Stimulated activated CD8-positive, alpha-beta memory T cell treated with anti-CD3 and anti-CD28 coated beads, Interleukin-7, amount 100 ng/mL, for 24 hours (primary cell): Measurements from ENCODE around the gene TPCN1.

Experiments used
- DNase-seq: peaks from one replicate; pipeline ENCODE4 v3.0.0-alpha.2; 2020; ENCODE audit warnings: low read depth

The TPCN1 gene

DNA sequence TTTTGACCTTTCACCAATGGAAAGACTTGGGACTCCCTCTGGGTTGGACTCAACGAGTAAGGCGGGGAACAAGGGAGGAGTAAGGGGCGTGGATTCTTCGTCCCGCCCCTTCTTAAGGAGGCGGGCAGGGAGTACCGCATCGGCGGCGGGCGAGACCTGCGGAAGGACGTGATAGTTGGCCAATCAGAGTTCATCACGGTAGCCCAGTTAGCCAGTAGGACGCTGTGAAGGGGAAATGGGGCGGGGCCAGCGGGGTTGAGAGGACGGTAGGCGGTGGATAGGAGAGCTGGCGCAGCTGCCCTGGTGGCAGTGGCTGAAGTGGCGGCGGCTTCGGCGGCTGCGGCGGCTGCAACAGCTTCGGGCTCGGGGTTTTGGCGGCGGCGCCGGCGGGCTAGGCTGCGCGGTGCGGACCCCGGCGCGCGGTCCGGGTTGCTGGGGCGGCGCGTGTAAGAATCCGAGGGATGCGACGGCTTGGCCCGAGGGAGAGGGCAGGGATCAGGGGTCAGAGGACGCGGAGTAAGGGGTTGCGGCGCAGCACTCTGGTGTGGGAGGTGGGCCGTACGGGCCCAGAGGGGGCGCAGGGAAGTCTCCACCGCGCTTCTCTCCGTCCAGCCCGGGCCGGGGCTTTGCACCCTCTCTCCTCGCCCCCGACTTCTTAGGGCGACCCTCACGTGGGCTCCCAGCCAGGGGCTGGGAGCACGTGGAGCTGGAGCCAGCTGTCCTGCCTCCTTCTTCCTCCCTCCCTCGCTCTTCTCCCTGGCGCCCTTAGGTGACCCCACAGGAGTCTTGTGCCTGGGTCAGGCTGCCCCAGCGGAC lies at the start of gene TPCN1:
Gene TPCN1, plus strand, starts transcription at position 284 of the 816 bp plus-strand sequence. CDS start 5,389 bp downstream, outside the sequence.
- peak; percentile 96 for DNase-seq

DNA sequence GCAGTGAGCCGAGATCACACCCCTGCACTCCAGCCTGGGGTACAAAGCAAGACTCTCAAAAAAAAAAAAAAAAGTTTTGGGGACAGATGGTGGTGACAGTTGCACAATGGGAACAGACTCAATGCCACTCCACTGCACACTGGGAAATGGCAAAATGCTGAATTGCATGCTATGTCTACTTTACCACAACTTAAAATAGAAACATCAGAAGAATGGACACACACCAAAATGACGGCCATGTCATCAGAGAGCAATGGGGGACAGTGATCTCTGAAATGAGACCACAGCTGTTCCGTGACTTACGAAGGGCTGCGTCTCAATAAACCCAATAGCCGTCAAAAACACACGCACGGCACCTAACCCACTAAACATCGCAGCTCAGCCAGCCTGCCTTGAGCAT lies 49.7 kb upstream of the TPCN1 start:
- no peak for DNase-seq

DNA sequence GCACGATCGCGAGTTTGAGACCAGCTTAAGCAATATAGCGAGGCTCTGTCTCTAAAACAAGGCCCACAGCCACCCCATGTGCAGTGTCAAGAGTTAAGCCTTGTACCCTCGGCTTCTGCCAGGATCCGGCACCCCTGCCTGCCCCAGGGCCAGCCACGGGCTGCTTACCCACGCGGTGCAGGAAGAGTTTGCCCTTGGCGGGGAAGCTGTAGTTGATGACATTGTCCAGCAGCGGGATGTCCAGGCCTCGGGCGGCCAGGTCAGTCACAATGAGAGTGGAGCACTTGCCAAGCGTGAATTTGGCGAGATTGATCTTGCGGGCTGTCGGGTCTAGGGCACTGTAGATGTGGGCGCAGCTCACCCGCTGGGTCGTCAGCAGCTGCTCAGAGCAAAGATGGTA lies 49.1 kb upstream of the TPCN1 start:
- DNase-seq, result no peak

DNA sequence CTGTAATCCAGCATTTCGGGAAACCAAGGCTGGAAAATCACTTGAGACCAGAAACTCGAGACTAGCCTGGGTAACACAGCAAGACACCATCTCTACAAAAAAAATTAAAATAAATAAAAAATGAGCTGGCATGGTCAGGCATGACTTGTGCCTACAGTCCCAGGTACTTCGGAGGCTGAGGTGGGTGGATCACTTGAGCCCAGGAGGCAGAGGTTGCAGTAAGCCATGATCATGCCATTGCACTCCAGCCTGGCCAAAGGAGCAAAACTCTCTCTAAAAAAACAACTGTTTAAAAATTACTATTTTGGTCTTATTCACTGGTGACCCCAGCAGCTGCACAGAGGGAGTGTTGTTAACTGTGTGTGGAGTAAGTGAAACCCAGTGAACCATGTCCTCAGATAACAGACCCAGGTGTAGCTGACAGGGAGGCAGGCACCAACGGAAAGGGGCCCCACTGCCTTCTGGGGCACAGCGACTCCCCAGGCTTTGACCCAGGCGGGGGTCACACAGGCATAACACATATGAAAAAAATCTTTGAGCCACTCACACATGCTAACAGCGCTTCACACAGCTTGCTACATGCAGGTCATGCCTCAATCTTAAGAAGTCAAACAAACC lies 48.1 kb upstream of the TPCN1 start:
- no peak for DNase-seq

DNA sequence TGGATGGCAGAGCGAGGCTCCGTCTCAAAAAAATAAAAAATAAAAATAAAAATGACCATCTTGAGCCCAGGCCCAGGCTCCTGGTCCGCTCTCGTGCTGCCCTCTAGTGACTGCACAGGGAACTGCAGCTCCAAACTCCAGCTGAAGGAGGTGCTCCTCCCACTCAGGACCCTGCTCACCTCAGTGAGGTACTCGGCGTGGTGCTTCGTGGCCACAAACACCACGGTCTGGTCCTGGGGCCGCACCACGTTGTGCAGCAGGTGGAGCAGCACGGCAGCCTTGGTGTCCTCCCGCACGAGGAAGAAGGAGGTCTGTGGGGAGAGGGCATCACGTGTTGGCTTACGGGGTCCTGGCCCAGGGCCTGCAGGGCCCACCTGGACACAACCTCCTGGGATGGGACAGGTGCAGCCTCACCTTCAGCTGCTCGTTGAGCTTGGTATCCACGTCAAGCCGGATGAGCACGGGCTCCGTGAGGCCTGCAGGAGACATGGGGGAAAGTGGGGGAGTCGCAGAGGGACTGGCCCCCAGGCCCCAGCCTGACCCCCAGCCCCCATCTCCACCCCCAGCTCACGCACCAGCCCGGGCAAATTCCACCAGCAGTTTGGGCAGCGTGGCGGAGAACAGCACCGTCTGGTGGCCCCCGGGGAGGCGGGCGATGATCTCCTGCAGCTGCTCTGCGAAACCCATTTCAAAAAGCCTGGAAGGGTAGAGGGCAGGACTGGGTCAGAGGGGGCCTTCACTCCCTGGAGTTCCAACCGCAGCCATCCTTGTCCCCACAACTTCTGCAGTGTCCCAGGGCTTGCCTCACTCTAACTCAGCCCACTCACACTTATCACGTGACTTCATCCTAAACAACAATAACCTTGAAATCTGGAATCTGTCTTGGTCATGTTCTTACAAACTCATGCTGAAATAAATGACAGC lies 46.5 kb upstream of the TPCN1 start:
- DNase-seq, result peak; percentile 76

DNA sequence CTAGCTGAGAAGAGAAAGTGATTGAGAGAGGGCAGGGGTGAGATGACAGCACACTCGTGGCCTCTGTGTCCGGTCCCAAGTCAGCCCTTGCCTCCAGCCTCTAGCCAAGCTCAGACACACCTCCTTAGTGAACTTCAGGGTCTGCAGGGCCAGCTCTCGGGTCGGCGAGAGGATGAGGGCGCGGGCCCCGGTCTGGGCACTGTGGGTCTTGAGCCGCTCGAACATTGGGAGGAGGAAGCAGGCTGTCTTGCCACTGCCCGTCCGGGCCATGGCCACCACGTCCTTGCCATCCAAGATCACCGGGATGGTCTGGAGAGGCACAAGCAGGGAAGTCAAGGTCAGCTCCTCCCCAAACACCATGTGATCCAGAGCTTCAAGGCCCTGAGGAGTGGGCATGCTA lies 42.2 kb upstream of the TPCN1 start:
- no peak for DNase-seq

DNA sequence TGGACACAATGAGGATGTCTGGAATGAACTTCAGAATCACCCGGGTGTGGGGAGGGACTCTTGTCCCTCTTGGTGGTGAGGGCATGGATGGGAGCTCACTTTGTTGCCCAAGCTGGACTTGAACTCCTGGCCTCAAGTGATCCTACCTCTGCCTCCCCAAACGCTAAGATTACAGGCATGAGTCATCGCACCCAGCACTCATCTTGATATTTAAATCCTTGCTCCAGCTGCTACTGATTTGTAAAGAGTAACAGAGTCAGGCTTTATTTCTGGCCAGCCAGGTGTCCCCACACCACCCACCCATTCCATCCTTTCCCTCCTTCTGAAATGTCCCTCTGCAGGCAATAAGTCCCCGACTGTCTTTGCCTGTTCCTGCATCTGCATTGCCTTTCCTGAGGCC lies 40.9 kb upstream of the TPCN1 start:
- DNase-seq, result no peak

DNA sequence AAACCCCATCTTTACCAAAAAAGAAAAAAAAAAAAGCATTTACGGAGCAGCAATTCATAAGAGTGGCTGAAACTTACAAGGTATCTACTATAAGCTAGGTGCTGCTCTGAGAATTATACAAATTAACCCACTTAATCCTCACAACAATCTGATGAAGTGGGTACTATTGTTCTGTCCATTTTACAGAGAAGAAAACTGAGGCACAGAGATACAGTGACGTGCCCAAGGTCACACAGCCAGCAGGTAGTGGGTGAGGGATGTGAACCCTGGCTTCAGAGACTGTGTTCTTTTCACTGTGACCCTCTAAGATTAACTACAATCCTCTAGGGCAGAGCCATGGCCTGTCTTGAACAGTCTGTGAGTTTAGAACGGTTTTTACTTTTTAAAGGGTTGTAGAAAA lies 39.3 kb upstream of the TPCN1 start:
- no peak for DNase-seq

DNA sequence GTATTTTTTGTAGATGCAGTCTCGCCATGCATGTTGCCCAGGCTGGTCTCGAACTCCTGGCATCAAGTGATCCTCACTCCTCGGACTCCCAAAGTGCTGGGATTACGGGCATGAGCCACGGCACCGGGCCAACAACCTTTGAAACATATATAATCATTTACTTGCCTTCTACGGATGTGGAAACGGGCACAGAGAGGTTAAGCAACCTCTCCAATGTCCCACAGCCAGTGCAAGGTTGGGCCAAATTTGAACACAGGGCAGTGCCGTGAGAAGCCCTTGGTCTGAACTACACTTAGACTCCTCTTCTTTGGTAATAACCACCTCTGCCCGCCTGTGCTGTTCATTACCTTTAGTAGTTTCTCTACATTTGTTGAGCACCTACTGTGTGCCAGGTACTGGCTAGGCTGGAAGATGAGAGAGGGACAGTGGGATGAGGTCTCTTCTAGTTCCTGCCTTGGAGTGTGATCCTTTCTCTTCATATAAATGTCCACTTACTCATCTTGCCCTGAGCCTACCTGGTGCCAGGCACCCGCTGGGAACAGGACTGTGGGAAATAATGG lies 38.2 kb upstream of the TPCN1 start:
- DNase-seq, result no peak

DNA sequence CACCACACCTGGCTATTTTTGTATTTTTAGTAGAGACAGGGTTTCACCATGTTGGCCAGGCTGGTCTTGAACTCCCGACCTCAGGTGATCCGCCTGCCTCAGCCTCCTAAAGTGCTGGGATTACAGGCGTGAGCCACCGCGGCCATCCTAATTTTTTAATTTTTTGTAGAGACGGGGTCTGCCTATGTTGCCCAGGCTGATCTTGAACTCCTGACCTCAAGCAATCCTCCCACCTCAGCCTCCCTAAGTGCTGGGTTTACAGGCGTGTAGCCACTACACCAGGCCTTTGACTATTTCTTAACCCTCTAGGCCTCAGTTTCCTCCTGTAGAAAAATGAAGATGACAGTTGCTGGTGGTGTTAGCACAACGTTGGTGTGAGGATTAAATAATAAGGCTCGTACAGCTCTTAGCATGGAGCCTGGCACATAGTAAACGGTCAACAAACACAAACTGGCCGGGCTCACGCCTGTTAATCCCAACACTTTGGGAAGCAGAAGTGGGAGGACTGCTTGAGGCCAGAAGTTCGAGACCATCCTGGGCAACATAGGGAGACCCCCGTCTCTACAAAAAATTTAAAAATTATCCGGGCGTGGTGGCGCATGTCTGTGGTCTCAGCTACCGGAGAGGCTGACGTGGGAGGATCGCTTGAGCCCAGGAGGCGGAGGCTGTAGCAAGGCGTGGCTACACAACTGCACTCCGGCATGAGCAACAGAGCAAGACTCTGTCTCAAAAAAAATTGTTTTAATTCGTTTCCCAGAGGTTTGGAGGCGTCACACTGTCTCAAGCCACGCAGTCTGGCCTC lies 37.0 kb upstream of the TPCN1 start:
- DNase-seq, result no peak

DNA sequence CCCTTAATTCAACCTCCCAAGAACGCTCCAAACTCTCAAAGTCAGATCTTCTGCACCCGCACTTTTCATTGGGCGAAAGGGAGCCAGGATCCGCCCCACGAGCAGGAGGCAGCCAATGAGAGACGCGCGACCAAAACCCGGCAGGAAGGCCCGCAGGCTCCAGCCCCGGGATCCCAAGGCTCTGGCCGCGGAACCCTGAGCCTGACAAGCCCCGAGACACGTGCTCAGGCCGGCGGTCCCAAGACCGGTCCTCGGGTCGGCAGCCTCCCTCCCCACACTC lies 36.4 kb upstream of the TPCN1 start:
- DNase-seq, result peak; percentile 74

DNA sequence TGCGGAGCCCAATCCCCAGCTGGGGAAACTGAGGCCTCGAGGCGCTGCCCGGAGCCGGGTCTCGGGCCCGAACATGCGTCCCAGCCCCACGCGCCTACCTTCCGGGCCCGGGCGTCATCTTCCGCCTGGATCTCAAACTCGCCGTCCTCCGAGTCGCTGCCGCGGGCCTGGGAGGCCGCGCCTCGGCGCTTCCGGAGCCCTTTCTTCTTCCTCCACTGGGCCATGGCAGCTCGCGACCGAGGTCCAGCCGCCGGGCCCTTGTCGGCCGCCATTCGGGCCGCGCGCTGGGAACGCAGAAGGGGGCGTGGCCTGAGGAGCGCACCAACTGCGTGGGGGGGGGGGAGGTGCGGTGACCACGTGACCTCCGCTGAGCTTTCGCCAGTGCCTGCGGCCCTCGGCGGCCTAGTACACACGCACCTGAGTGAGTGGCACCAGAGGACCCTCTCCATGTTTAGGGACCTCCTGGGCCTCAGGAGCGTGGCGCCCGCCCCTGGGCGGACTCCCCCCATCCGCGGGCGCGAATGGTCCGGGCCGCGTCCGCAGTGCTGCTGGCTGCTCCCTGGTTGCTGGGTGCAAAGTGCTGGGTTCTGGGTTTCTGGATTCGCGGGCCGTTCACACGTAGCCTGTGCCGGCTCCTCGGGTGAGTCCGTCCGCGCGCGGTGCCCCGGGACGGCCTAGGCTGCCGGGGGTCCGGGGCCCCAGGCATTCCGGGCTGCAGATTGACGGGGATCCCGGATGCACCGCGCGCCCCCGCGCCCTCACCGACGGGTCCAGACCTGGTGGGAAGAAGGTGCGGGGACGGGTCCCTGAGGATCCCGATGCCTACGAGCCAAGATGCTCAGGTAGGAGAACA lies 35.9 kb upstream of the TPCN1 start, which contains the start of the genes DDX54 and RITA1:
Gene DDX54, minus strand, starts transcription at position 299 of the 853 bp plus-strand sequence. Its CDS starts 27 bp downstream, at position 272.
Gene RITA1, plus strand, starts transcription at position 542 of the 853 bp plus-strand sequence. CDS start 1,026 bp downstream, outside the sequence.
- peak; percentile 66 for DNase-seq

DNA sequence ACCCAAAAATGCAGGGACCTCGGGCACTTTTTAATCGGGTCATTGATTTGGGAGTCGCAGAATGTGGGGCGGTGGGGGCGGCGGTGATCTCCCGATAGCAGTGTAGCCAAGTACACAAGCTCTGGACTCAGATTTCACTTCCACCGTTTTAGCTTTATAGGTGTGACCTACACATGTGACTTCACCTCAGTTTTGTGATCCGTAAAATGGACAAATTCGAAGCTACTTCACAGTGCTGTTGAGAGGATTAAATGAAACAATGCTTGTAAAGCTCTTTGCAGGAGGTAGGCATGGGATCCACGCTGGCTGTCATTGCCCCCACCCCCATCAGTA lies 35.3 kb upstream of the TPCN1 start:
- DNase-seq, result no peak

DNA sequence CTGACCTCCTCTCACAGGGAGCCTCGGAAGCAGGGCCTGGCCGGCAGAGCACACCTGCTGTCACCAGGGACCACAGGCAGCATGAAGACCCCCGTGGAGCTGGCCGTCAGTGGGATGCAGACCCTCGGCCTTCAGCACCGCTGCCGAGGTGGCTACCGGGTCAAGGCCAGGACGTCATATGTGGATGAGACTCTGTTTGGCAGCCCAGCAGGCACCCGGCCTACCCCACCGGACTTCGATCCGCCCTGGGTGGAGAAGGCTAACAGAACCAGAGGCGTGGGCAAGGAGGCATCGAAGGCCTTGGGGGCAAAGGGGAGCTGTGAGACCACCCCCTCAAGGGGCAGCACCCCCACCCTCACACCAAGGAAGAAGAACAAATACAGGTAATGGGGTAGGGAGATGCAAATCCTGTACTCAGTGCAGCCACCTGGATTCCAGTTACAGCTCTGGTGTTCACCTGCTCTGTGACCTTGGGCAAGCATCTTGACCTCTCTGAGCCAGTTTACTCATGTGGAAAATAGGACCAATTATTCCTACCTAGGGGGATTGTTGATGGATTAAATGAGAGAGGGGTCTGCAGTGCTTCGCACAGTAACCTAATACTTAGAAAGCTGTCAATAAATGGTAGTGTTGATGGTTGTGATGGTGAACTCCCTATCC lies 34.5 kb upstream of the TPCN1 start:
- DNase-seq, result no peak

DNA sequence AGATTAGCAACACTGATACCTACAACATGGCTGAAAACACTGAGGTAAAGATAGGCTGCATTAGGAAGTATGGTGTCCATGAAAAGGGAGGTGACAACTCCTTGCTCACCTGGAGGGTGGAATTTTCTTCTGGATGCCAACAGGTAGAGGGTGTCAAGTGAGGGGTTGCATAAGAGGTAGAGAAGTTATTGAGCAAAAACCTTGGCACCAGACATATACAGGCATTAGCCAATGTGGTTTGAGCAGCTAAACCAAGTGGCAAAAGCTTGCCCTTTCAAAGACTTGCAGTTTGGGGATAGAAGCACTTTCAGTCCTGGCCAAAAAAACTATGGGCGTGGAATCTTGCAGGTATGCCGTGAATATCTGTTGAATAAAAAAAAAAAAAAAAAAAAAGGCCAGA lies 31.9 kb upstream of the TPCN1 start:
- DNase-seq, result no peak

DNA sequence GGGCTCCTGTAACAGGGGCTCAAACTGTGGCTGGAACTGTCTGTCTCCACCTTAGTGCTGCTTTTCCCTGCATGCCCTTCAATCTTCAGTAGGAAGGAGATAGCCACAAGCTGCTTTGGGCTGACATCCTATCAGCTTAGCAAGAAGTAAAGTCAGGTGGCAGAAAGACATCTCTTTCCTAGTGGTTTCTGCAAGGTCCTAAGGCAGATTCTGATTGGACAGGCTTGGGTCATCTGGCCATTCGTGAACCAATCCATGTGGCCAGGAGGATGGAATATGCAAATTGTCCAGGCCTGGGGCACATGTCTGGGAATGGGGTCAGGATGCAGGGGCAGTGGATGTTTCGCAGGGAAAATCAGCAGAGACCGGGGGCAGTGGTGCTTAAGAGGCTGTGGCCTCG lies 30.5 kb upstream of the TPCN1 start:
- DNase-seq, result no peak

DNA sequence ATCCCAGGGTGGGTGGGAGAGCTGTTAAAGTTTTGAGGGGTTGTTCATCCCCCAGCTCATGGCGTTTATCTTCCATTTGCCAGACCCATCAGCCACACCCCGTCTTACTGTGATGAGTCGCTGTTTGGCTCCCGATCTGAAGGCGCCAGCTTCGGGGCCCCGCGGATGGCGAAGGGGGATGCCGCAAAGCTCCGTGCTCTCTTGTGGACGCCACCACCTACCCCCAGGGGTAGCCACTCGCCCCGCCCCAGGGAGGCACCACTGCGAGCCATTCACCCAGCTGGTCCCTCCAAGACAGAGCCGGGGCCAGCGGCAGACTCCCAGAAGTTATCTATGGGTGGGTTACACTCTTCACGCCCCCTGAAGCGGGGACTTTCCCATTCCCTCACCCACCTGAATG lies 30.0 kb upstream of the TPCN1 start:
- no peak for DNase-seq

DNA sequence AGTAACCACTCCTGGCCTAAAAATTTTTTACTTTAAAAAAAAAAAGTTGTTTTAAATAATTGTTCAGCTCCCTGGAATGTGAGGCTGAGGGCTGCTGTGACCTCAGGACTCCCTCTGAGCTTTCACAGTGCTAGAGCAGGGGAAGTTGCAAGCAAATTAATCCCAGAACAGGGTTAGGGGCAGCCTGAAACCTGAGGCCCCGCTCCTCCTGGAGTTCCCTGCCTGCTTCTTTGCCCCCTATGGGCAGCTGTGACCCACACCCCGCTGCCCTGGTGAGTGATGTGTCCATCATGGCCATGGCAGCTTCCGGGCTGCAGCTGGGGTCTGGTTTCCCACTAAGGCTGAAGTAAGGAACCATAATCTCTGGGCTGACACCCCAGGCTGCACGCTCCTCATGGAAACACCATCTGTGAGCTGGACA lies 26.3 kb upstream of the TPCN1 start:
- DNase-seq, result no peak

DNA sequence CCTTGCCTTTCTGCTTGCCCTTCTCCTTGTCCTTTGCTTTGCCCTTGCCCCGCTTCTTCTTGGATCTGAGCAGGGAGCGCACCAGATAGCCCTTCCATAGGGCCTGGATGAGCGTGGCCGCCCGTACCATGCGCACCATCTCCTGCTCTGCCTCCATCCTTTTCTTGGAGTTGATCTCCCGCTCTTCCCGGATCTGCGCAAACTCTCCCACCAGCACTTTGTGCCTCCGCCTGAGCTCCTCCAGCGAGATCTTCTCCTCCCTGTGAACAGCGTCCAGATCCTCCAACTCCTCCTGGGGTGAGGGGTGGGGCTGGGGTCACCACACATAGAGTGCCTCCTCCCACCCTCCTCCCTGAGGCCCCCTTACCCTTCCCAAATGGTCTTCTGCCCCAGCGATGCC lies 25.7 kb upstream of the TPCN1 start:
- no peak for DNase-seq

DNA sequence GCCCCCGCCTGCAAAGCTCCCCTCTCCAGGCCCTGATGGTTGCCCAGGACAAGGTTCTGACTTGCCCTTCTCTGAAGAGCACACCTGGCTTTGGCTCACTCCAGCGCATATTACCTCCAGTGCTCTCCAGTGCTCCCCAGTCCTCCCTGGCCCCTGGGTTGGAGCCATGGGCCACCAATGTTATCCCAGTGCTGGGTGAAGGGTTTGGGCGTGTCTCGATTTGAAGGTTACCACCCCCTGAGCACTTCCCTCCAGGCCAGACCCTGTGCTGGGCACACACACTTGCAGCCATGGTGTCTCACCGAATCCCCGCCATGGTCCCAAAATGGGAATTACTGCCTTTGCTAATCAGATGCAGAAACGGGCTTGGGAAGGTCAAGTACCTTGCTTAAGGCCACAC lies 24.7 kb upstream of the TPCN1 start:
- no peak for DNase-seq
